Sigmoid colon (tissue), 7 donors: ENCODE measurements around the gene TAAR5. TPM values are rescaled to one million over a fixed set of nuclear protein-coding genes. Genes with fewer than 3 reads are reported as not detected.

ENCODE experiments used
- DNase-seq: peaks from one replicate; pipeline ENCODE4 v3.0.0-alpha.2; 2019
- H3K27ac ChIP-seq, 4 donors: fragments of 200-600 bp; sonication (generic); one replicate each; pipeline ENCODE4 v1.5.1; 2016 to 2019; ENCODE audit warnings: mild to moderate bottlenecking in 1 of 4
- H3K27me3 ChIP-seq, 3 donors: fragments of 200-600 bp; sonication (generic); one replicate each; pipeline ENCODE4 v1.5.1; 2019; ENCODE audit warnings: mild to moderate bottlenecking in 1 of 3
- H3K36me3 ChIP-seq, 4 donors: fragments of 200-600 bp; sonication (generic); one replicate each; pipeline ENCODE4 v1.5.1; 2016 to 2019
- H3K4me1 ChIP-seq, 4 donors: fragments of 200-600 bp; sonication (generic); one replicate each; pipeline ENCODE4 v1.5.1; 2017 to 2019
- H3K4me3 ChIP-seq, 4 donors: fragments of 200-600 bp; sonication (generic); one replicate each; pipeline ENCODE4 v1.5.1; 2017 to 2019; ENCODE audit warnings: mild to moderate bottlenecking in 2 of 4, moderate library complexity in 1 of 4
- H3K9me3 ChIP-seq, 4 donors: fragments of 200-600 bp in 3 of 4; sonication (generic) in 3 of 4; one replicate each; pipeline versions ENCODE4 v1.5.1 to v1.6.1; 2013 to 2019
- EP300 ChIP-seq, 4 donors: sonication (generic); formaldehyde crosslinking; IDR thresholded peaks; one replicate each; pipeline ENCODE4 v1.6.1; 2017; ENCODE audit warnings: antibody characterized with exemption in 4 of 4
- POLR2A ChIP-seq, 2 donors: fragments of 450-650 bp; IDR thresholded peaks; one replicate each; pipeline ENCODE4 v1.6.1; 2016; ENCODE audit warnings: antibody characterized with exemption in 2 of 2, mild to moderate bottlenecking in 2 of 2, moderate library complexity in 2 of 2
- POLR2AphosphoS5 ChIP-seq, 4 donors: sonication (generic); formaldehyde crosslinking; IDR thresholded peaks; one replicate each; pipeline ENCODE4 v1.6.1; 2017; ENCODE audit warnings: antibody characterized with exemption in 4 of 4
- whole genome bisulfite sequencing, 2 donors: extraction: QIAGEN DNeasy Blood & Tissue Kit; methylation state at CpG; one replicate each; pipeline ENCODE4 v1.1.7; 2013; 5-methylcytosine and 5-hydroxymethylcytosine counted together
- intact Hi-C: fragments of 100-400 bp; cut with DNase I; formaldehyde crosslinking; loops from one replicate; pipeline ENCODE4 v1.15.1; 2023
- polyA plus RNA-seq, 3 donors: library from polyadenylated mRNA; stranded (reverse); fragments of 200-250 nt; gene quantifications; one replicate each; pipeline ENCODE4 v1.2.3, GENCODE V29; 2013
- total RNA-seq, 4 donors: library from RNA; depleted of rRNA; stranded (reverse); fragments of >200 nt; gene quantifications; one replicate each; pipeline ENCODE4 v1.1.0, GENCODE V29; 2016
- TF ChIP-seq, protein P1 (sequence below), 4 experiments: fragments of 450-650 bp in 3 of 4; fragments of 200-600 bp in 1 of 4; IDR thresholded peaks; one replicate each; pipeline ENCODE4 v1.5.1; 2016 to 2019; ENCODE audit warnings: antibody characterized with exemption in 4 of 4, mild to moderate bottlenecking in 3 of 4, moderate library complexity in 2 of 4
- donor health status: healthy with polysubstance abuse.
- donor health status: Bipolar disorder and iron deficiency.
- donor health status: healthy.

Gene TAAR5
- total and polyA plus RNA-seq, 7 donors, result 0.60 TPM; not detected in 6

DNA sequence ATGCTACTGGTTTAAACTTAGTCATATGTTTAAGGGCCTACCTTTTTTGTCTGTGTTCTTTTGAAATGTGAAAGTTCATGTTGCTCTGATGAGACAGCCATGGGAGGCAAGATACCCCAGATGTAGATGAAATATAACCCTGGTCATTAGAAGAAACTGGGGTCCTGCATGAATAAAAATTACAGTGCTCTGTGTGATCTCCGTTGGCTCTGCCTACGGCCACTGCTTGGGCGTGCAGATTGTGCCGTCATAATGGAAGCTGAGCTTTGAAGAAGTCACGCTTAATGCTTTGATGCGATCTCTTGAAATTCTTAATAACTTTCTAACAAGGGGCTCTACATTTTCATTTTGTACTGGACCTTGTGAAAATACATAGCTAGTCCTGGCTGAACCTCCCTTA is 34.6 kb upstream of the TAAR5 start, which contains the start of gene TAAR2:
TAAR2 (minus strand) TSS at position 101 of the 400 bp plus-strand sequence; CDS start at position 101, 0 bp downstream.
- Histone ChIP-seq H3K9me3 (peaks cover 0 to 3% (median 0%) of the 10 kb centered on the region in 4 donors), H3K27ac (no peak within 1 kb of the TSS), H3K4me3 (no peak within 1 kb of the TSS), H3K27me3 (no peaks in the 10 kb centered on the region), H3K36me3 (no peaks in the 10 kb centered on the region), H3K4me1 (no peaks in the 10 kb centered on the region)
- TF ChIP-seq EP300 (IDR thresholded peaks at IDR 0.05) (no peak), POLR2AphosphoS5 (IDR thresholded peaks at IDR 0.05) (no peak)
- intact Hi-C loops, result no loop called here
- 94 to 96% methylated on average over 6 of the region's 6 CpGs for WGBS, 2 donors
- no peak for DNase-seq

DNA sequence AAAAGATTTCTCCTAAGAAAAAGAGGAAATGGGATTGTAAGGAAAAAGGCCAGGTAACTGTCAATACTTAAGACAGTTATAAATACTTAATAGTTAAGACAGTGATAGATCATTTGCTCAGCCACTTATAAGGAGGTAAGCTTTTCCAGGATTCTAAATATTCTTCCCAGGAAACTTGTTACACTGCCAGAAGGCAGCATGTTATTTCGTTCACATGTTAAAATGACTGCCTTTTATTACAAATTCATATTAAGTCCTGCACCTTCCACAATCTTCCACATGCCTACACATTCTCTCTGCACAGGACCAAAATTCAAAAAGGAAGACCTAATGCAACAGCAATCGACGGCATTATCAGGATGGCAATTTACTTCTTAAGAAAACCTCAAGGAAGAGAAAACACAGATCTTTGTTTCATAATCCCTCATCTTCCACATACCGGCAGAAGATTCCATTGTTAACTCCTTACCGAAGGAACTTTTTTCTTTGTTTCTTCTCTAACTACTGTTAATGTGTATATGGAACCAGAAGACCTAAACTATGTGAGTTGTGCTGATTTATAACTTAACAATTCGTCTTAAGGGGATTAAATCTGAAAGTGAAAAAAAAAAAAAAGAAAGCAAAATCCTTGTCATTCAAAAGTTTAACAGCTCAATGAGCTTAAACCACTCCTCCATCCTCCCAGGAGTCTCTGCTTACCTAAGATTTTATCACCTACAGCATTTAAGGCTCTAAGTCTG is 33.7 kb upstream of the TAAR5 start:
- no peaks in the 10 kb centered on the region for H3K27me3 ChIP-seq
- peaks cover 0 to 3% (median 0%) of the 10 kb centered on the region in 4 donors for H3K9me3 ChIP-seq
- H3K4me1 ChIP-seq, result no peaks in the 10 kb centered on the region
- intact Hi-C loops, result no loop called here
- no peaks in the 10 kb centered on the region for H3K36me3 ChIP-seq
- H3K27ac ChIP-seq, result no peak overlapping the region
- no peak for DNase-seq
- no peak overlapping the region for H3K4me3 ChIP-seq
- TF ChIP-seq, protein P1, sequence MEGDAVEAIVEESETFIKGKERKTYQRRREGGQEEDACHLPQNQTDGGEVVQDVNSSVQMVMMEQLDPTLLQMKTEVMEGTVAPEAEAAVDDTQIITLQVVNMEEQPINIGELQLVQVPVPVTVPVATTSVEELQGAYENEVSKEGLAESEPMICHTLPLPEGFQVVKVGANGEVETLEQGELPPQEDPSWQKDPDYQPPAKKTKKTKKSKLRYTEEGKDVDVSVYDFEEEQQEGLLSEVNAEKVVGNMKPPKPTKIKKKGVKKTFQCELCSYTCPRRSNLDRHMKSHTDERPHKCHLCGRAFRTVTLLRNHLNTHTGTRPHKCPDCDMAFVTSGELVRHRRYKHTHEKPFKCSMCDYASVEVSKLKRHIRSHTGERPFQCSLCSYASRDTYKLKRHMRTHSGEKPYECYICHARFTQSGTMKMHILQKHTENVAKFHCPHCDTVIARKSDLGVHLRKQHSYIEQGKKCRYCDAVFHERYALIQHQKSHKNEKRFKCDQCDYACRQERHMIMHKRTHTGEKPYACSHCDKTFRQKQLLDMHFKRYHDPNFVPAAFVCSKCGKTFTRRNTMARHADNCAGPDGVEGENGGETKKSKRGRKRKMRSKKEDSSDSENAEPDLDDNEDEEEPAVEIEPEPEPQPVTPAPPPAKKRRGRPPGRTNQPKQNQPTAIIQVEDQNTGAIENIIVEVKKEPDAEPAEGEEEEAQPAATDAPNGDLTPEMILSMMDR (IDR thresholded peaks at IDR 0.05), result no peak
- TF ChIP-seq POLR2AphosphoS5 (IDR thresholded peaks at IDR 0.05), result no peak
- TF ChIP-seq POLR2A (IDR thresholded peaks at IDR 0.05), result no peak
- TF ChIP-seq EP300 (IDR thresholded peaks at IDR 0.05), result no peak
- WGBS, 2 donors, result 51 to 72% methylated on average over 6 of the region's 6 CpGs

DNA sequence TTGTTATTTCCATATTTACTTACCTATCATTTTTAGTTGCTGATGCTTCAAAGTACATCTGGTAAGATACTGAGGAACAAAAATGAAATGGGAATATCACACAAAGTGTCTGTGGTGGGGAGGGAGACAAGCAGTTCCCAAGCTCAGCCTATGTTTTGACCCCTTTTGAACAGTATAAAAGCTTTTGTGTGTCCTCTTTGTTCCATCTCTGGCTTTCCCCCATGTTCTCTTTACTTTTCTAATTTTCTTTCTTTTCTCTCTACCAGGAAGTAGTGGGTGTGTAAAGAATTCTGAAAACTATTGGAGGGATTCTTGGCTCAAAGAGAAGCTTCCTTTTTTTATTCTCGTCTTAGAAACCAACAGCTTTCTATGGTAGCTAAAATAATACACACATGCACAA is 27.1 kb upstream of the TAAR5 start:
- Histone ChIP-seq H3K4me1 (no peaks in the 10 kb centered on the region), H3K9me3 (no peaks in the 10 kb centered on the region), H3K4me3 (no peak overlapping the region), H3K27ac (no peak overlapping the region), H3K27me3 (no peaks in the 10 kb centered on the region), H3K36me3 (no peaks in the 10 kb centered on the region)
- WGBS, 2 donors, result 37 to 66% methylated on average over 1 of the region's 1 CpG
- DNase-seq, result no peak
- intact Hi-C loops, result no loop called here
- TF ChIP-seq POLR2A (IDR thresholded peaks at IDR 0.05) (no peak), POLR2AphosphoS5 (IDR thresholded peaks at IDR 0.05) (no peak), EP300 (IDR thresholded peaks at IDR 0.05) (no peak)
- TF ChIP-seq, protein P1 (IDR thresholded peaks at IDR 0.05), result no peak

DNA sequence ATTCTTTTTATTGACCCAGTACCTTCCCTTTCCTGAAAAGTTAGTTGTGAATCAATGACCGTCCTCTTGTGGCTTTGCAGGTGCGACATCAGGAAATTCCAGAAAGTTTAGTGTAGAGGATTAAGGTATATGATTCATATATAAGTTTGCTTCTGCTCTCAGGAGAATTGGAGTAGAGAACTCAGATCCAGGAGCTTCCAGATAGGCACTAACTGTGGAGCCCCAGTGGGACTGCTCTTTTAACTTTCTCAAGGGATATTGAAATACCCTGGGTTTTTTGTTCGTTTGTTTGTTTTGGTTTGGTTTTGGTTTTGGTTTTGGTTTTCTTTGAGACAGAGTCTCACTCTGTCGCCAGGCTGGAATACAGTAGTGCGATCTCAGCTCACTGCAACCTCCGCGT is 25.0 kb upstream of the TAAR5 start:
- DNase-seq, result no peak
- 42 to 48% methylated on average over 7 of the region's 7 CpGs for WGBS, 2 donors
- Histone ChIP-seq H3K27ac (no peak overlapping the region), H3K4me3 (no peak overlapping the region), H3K9me3 (no peaks in the 10 kb centered on the region), H3K36me3 (no peaks in the 10 kb centered on the region), H3K27me3 (no peaks in the 10 kb centered on the region), H3K4me1 (no peaks in the 10 kb centered on the region)
- intact Hi-C loops, result no loop called here
- TF ChIP-seq, protein P1 (IDR thresholded peaks at IDR 0.05), result no peak
- no peak for TF ChIP-seq EP300 (IDR thresholded peaks at IDR 0.05)
- no peak for TF ChIP-seq POLR2AphosphoS5 (IDR thresholded peaks at IDR 0.05)
- TF ChIP-seq POLR2A (IDR thresholded peaks at IDR 0.05), result no peak

DNA sequence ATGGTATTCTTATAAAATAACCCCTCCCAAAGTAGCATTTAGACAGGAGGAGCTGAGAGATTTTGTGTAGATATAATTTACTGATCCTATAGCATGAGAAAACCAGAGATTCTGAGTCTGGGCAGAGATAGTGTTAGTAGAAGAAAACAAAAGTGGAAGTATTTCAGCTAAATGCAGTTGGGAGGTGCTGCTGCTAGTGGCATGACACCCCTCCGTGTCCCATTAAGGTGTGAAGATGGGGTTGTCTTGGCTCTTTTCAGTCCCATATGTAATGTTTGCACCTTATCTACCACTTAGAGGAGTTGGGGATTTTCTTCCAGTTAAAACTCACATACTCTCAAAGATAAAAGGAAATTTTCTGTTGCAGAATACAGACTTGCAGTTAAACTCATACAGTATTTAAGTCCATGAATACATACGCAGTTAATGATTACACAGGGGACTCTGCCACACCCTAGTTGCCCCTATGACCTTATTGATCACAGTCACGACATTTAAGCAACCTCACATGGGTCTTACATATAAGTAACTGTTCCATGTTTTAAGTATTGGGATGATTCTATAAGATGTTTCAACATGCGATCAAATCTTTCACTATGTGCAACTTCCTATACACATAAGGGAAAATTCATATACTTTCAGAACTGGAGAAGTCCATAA is 23.0 kb upstream of the TAAR5 start:
- Histone ChIP-seq H3K4me1 (no peaks in the 10 kb centered on the region), H3K27me3 (no peaks in the 10 kb centered on the region), H3K36me3 (no peaks in the 10 kb centered on the region), H3K9me3 (no peaks in the 10 kb centered on the region), H3K4me3 (no peak overlapping the region), H3K27ac (no peak overlapping the region)
- no peak for DNase-seq
- 25 to 54% methylated on average over 4 of the region's 4 CpGs for WGBS, 2 donors
- no peak for TF ChIP-seq EP300 (IDR thresholded peaks at IDR 0.05)
- no peak for TF ChIP-seq POLR2A (IDR thresholded peaks at IDR 0.05)
- TF ChIP-seq, protein P1 (IDR thresholded peaks at IDR 0.05), result no peak
- TF ChIP-seq POLR2AphosphoS5 (IDR thresholded peaks at IDR 0.05), result no peak
- intact Hi-C loops, result no loop called here
